Nephron progenitor cell (in vitro differentiated cells): Measurements from ENCODE around the gene KRT80.

Experiments
- DNase-seq: peaks from one replicate; pipeline ENCODE4 v3.0.0; 2021
- H3K27ac Mint-ChIP-seq: 2 replicates; pipeline ENCODE4 v1.8.0; 2021; ENCODE audit warnings: mild to moderate bottlenecking, moderate library complexity, mixed read lengths
- H3K27me3 Mint-ChIP-seq: 2 replicates; pipeline ENCODE4 v1.8.0; 2021; ENCODE audit warnings: mild to moderate bottlenecking, low read depth, mixed read lengths; ENCODE audit not compliant: poor library complexity
- H3K36me3 Mint-ChIP-seq: 2 replicates; pipeline ENCODE4 v1.8.0; 2021; ENCODE audit warnings: low read depth, mixed read lengths
- H3K4me1 Mint-ChIP-seq: 2 replicates; pipeline ENCODE4 v1.8.0; 2021; ENCODE audit warnings: mixed read lengths
- H3K4me3 Mint-ChIP-seq: 2 replicates; pipeline ENCODE4 v1.8.0; 2021; ENCODE audit warnings: mild to moderate bottlenecking, moderate library complexity, mixed read lengths
- H3K9me3 Mint-ChIP-seq: 2 replicates; pipeline ENCODE4 v1.8.0; 2021; ENCODE audit warnings: mild to moderate bottlenecking, moderate library complexity, mixed read lengths
- TF ChIP-seq, protein P1 (sequence below): fragments of 200-600 bp; sonication (generic); IDR thresholded peaks from 2 replicates; pipeline ENCODE4 v1.5.0; 2021; ENCODE audit warnings: antibody characterized with exemption

Gene KRT80

DNA sequence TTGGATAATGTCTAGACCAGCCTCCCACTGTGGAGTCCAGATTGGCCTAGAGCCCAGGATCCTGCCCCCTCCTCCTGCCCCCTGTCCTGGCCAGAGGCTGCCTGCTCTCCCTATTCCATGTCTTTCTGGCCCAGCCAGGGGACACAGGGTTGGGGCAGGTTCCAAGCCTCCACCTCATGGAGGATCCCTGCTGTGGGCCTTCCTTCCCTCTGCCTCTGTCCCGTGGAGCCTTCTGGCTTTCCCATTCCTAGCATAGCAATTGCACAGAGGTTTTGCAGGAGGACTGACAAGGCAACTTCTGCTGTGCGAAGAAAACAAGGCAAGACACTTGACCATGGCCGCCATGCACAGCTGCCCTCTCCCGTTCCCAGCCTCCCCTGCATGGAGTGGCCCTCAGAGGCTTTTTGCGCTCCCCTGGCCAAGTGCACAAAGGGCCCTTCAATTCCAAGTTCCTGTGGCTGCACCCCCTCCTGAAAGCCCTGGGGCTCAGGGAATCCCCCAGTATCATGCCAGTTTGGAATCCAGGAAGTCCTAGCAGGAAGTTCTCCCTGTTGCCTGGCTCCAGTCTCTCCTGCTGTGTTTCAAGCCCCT, 42.1 kb downstream of the KRT80 start:
- no peaks in the 10 kb centered on the region for H3K36me3 Mint-ChIP-seq
- no peak for DNase-seq
- H3K4me1 Mint-ChIP-seq: peaks cover 10% of the 10 kb centered on the region
- H3K9me3 Mint-ChIP-seq: no peaks in the 10 kb centered on the region
- H3K27me3 Mint-ChIP-seq: peaks cover 6% of the 10 kb centered on the region
- H3K27ac Mint-ChIP-seq: no peak overlapping the region
- no peak overlapping the region for H3K4me3 Mint-ChIP-seq
- TF ChIP-seq, protein P1, sequence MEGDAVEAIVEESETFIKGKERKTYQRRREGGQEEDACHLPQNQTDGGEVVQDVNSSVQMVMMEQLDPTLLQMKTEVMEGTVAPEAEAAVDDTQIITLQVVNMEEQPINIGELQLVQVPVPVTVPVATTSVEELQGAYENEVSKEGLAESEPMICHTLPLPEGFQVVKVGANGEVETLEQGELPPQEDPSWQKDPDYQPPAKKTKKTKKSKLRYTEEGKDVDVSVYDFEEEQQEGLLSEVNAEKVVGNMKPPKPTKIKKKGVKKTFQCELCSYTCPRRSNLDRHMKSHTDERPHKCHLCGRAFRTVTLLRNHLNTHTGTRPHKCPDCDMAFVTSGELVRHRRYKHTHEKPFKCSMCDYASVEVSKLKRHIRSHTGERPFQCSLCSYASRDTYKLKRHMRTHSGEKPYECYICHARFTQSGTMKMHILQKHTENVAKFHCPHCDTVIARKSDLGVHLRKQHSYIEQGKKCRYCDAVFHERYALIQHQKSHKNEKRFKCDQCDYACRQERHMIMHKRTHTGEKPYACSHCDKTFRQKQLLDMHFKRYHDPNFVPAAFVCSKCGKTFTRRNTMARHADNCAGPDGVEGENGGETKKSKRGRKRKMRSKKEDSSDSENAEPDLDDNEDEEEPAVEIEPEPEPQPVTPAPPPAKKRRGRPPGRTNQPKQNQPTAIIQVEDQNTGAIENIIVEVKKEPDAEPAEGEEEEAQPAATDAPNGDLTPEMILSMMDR: no peak

DNA sequence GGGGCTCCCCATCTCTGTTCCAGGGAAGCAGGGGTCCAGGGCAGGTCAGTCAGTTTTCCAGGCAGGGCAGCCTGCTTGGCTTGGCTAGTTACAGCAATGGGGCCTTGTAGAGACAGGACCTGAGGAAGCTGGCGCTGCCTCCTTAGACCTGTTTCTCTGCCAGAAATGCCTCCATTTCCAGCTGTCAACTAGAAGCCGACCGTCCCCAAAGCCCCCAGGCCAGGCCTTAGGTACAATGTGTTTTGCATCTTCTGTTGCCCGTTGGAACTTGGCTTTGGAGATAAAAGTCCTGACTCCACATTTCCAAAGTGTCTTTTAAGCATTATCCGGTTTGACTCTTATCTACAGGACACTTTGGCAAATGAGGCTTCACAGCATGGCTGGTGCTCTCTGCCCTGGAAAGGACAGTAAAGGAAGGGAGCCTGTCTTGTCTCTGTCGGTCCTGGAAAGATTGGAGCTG, 42.6 kb downstream of the KRT80 start:
- H3K9me3 Mint-ChIP-seq: no peaks in the 10 kb centered on the region
- TF ChIP-seq, protein P1: no peak
- no peak overlapping the region for H3K4me3 Mint-ChIP-seq
- no peak for DNase-seq
- H3K4me1 Mint-ChIP-seq: peaks cover 12% of the 10 kb centered on the region
- H3K27me3 Mint-ChIP-seq: peaks cover 6% of the 10 kb centered on the region
- H3K36me3 Mint-ChIP-seq: no peaks in the 10 kb centered on the region
- H3K27ac Mint-ChIP-seq: no peak overlapping the region

DNA sequence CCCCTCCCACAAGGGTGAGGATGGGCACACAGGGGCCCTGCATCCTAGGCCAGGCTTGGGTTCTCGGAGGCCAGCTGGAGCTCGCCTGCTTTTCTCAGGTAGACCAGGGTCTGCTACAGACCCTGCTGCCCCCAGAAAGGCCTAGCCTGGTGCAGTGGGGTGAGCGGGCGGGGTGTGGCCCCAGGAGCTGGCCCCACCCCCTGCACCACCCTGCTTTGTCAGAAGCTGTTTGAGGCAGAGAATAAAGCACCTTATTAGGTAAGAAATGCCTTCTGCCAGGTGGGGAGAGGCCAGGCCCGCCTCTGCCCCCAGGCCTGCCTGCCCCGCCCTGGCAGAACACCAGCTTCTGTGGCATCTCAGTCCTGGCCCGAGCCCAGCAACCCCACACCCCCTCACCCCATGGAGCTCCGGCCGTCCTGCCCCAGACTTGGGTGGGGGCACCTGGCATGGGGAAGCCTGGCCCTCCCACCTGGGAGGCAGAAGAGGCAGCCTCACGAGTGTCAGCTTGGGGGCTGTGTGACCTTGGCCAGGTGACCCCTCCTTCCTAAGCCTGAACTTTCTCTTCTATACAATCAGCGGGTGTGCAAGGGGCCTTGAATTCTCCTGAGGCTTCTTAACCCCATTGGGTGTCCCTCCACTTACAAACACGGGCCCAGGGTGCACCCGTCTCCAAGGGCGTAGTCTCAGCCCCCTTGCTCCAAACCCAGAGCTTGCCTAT, 43.2 kb downstream of the KRT80 start:
- Mint-ChIP-seq H3K27ac (no peak overlapping the region), H3K9me3 (no peaks in the 10 kb centered on the region)
- TF ChIP-seq, protein P1: no peak

DNA sequence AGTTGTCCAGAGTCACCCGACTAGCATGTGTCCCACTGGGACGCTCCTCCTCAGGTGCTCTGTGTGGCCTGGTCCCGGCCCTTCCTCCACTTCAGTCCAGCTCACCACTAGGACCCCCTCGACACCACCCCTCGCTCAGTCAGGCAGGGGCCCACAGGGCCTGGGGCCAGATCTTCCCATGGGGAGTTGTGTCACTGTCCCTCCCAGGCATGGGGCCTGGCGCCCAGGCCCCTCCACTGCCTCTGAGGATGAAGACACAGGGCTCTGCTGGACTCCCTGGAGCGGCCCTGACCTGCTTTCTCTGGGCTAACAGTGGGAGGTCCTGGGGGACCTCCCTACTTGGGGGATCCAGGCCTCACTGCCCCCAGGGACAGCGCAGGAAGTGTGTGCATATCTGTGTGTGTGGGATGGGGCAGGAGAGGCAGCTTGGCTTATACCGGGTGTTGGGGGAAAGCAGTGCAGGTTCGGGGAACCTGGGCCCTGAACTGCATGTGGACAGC, 43.8 kb downstream of the KRT80 start:
- DNase-seq: no peak
- TF ChIP-seq, protein P1: no peak
- Mint-ChIP-seq H3K4me3 (no peak overlapping the region), H3K27ac (no peak overlapping the region), H3K27me3 (peaks cover 6% of the 10 kb centered on the region), H3K4me1 (peaks cover 24% of the 10 kb centered on the region), H3K36me3 (no peaks in the 10 kb centered on the region), H3K9me3 (no peaks in the 10 kb centered on the region)

More for the DNA sequence above, 43.2 kb downstream of the KRT80 start:
- peaks cover 6% of the 10 kb centered on the region for H3K27me3 Mint-ChIP-seq
- peaks cover 18% of the 10 kb centered on the region for H3K4me1 Mint-ChIP-seq
- no peaks in the 10 kb centered on the region for H3K36me3 Mint-ChIP-seq
- no peak for DNase-seq
- H3K4me3 Mint-ChIP-seq: no peak overlapping the region

DNA sequence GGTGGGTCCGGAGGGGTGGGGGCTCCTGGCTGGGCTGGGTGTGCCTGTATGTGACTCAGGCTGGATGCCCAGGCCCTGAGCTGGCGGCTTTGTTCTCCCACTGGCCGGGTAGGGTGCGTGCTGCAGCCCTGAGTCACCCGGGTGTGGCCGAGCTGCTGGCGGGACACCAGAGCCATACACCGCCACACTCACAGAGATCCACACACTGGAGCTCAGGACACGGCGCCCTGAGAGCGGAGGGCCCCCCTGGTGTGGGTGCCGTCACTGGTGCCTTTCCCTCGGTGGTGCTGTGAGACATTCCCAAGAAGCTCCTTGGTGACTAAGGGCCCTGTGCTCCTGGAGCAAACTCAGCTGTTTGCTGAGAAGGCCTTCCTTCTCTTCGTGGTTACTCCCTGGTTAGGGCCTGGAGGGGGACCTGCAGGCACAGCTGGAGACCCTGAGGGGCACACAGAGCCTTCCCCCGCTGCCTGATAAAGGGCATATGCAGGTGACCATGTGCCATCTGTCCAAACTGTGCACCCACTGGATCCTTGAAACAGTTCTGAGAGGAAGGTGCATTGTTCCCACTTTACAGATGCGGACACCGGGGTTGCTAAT, 44.3 kb downstream of the KRT80 start:
- H3K27ac Mint-ChIP-seq: no peak overlapping the region
- H3K27me3 Mint-ChIP-seq: peaks cover 6% of the 10 kb centered on the region
- H3K4me1 Mint-ChIP-seq: peaks cover 24% of the 10 kb centered on the region
- H3K4me3 Mint-ChIP-seq: no peak overlapping the region
- TF ChIP-seq, protein P1: no peak
- H3K36me3 Mint-ChIP-seq: no peaks in the 10 kb centered on the region
- DNase-seq: no peak
- no peaks in the 10 kb centered on the region for H3K9me3 Mint-ChIP-seq
